Peyer's patch (tissue), 4 donors: ENCODE results near the gene MED22.

ENCODE experiments used
- POLR2A ChIP-seq, 2 donors: fragments of 450-650 bp; IDR thresholded peaks; one replicate each; pipeline ENCODE4 v1.5.1; 2017; ENCODE audit warnings: antibody characterized with exemption in 2 of 2, mild to moderate bottlenecking in 2 of 2, moderate library complexity in 2 of 2
- TF ChIP-seq, protein P1 (sequence below), 6 experiments: fragments of 450-650 bp in 4 of 6; fragments of 200-600 bp in 2 of 6; sonication (generic) in 1 of 6; IDR thresholded peaks; one replicate each; pipeline ENCODE4 v1.5.1; 2017 to 2019; ENCODE audit warnings: antibody characterized with exemption in 6 of 6, mild to moderate bottlenecking in 3 of 6, moderate library complexity in 1 of 6

DNA sequence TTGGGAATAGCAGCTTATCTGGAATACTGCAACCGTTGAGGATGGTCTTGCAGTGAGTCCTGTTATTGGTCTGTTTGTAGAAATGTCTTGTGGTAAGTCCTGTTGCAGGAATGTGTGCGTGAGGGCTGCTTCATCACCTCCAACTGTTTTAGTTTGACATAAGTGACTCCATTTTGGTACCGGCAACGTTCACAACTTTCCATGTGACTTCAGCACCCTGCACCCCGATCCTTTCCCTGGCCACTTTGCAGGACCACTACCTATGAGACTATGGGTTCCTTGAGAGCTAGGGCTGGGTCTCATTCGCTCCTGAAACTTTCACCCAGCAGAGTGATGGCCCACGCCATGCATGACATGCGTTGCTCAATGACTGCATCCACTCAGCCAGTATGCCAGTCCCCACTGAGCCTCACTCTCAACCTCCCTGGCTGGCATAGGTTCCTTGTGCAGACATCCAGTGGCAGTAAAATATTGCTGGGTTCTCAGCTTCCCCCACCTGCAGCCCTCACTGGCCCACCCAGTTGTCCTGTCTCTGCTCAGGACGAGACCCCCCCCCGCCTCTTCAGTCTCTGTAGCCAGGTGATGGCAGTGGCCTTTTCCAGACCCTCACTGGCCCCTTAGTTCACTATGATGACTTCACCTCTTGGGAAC, 20.0 kb downstream of the MED22 start:
- no peak for TF ChIP-seq POLR2A (IDR thresholded peaks at IDR 0.05)
- TF ChIP-seq, protein P1, sequence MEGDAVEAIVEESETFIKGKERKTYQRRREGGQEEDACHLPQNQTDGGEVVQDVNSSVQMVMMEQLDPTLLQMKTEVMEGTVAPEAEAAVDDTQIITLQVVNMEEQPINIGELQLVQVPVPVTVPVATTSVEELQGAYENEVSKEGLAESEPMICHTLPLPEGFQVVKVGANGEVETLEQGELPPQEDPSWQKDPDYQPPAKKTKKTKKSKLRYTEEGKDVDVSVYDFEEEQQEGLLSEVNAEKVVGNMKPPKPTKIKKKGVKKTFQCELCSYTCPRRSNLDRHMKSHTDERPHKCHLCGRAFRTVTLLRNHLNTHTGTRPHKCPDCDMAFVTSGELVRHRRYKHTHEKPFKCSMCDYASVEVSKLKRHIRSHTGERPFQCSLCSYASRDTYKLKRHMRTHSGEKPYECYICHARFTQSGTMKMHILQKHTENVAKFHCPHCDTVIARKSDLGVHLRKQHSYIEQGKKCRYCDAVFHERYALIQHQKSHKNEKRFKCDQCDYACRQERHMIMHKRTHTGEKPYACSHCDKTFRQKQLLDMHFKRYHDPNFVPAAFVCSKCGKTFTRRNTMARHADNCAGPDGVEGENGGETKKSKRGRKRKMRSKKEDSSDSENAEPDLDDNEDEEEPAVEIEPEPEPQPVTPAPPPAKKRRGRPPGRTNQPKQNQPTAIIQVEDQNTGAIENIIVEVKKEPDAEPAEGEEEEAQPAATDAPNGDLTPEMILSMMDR (IDR thresholded peaks at IDR 0.05): no peak
